Loucy (cell line): ENCODE data around the gene EEA1.

Source experiments
- EZH2phosphoT487 ChIP-seq: fragments of 200-600 bp; IDR thresholded peaks from 2 replicates; pipeline ENCODE4 v1.6.1; 2018; ENCODE audit warnings: antibody characterized with exemption, mild to moderate bottlenecking, moderate library complexity, borderline replicate concordance
- TF ChIP-seq, protein P1 (sequence below): fragments of 200-600 bp; sonication (generic); conservative IDR thresholded peaks from 2 replicates; pipeline ENCODE4 v1.5.1; 2014; ENCODE audit warnings: mild to moderate bottlenecking, antibody characterized with exemption, low read length

DNA sequence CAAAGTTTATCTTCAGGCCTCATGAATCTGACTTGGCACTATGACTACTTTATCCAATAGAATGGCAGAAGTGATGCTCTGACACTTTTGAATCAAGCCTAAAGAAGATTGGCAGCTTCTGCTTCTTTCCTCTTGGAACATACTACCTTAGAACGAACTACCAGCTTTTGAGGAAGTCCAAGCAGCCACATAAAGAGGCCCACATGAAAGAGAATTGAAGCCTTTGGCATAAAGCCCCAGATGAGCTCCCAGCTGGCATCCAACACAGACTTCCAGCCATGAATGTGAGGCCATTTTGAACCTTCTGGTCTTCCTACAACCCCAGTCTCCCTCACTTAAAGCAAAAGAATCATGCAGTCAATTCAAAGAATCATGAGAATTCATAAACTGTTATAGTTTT is 65.8 kb downstream of the EEA1 start:
- TF ChIP-seq, protein P1, sequence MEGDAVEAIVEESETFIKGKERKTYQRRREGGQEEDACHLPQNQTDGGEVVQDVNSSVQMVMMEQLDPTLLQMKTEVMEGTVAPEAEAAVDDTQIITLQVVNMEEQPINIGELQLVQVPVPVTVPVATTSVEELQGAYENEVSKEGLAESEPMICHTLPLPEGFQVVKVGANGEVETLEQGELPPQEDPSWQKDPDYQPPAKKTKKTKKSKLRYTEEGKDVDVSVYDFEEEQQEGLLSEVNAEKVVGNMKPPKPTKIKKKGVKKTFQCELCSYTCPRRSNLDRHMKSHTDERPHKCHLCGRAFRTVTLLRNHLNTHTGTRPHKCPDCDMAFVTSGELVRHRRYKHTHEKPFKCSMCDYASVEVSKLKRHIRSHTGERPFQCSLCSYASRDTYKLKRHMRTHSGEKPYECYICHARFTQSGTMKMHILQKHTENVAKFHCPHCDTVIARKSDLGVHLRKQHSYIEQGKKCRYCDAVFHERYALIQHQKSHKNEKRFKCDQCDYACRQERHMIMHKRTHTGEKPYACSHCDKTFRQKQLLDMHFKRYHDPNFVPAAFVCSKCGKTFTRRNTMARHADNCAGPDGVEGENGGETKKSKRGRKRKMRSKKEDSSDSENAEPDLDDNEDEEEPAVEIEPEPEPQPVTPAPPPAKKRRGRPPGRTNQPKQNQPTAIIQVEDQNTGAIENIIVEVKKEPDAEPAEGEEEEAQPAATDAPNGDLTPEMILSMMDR = no peak
- TF ChIP-seq EZH2phosphoT487 = no peak
